Hematopoietic multipotent progenitor cell (in vitro differentiated cells): Measurements from ENCODE around the gene RCHY1. TPM values are rescaled to one million over a fixed set of nuclear protein-coding genes. Genes with fewer than 3 reads are reported as not detected.
"Not testable (repeated sequence)": the region's sequence is repeated elsewhere in the genome, so short reads cannot be mapped to it uniquely, and the experiment has no call there.

Source experiments
- DNase-seq, 3 donors: peaks; one replicate each; pipeline ENCODE4 v3.0.0-alpha.2; 2011 to 2015; ENCODE audit warnings: low read depth in 2 of 3, low spot score in 2 of 3
- total RNA-seq: library from RNA; depleted of rRNA; stranded (reverse); fragments of >200 nt; gene quantifications from one replicate; pipeline ENCODE4 v1.2.3, GENCODE V29; 2012

The RCHY1 gene
- total RNA-seq, 1 donor: 17.0 TPM

DNA sequence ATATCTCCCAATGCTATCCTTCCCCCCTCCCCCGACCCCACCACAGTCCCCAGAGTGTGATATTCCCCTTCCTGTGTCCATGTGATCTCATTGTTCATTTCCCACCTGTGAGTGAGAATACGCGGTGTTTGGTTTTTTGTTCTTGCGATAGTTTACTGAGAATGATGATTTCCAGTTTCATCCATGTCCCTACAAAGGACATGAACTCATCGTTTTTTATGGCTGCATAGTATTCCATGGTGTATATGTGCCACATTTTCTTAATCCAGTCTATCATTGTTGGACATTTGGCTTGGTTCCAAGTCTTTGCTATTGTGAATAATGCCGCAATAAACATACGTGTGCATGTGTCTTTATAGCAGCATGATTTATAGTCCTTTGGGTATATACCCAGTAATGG is 5.2 kb upstream of the RCHY1 start:
- not testable (repeated sequence) for DNase-seq

GRCh38 chr4:75516144-75516543 is 1.9 kb upstream of the RCHY1 start:
- DNase-seq: no peak

DNA sequence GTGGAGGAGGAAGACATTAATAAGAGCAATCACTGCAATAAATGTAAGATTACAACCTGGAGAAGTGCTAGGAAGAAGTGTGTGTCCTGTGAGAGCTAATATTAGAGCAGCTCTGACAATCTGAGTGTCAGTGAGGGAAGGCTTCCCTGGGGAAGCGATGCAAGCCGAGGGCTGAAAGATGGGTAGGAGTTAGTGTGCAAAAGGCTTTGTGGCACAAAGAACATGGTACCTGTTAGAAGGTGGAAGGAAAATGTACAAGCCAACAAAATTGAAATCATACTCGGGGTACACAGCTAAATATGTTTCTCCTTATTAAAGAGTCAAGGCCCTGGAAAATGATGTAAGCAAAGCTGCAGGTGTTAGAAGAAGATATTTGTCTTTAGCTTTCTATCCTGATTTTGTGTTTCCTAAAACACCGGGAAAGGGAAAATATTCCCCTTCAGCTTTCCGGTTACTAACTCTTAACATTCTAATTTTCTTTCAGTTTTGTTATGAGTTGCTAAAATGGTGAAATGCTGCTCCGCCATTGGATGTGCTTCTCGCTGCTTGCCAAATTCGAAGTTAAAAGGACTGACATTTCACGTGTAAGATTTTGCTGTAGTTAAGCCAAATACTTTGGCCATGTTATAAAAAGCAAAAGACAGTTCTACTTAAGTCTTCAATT is 878 bp upstream of the RCHY1 start:
- peak in 1 of 3 donors; percentile 4 for DNase-seq

DNA sequence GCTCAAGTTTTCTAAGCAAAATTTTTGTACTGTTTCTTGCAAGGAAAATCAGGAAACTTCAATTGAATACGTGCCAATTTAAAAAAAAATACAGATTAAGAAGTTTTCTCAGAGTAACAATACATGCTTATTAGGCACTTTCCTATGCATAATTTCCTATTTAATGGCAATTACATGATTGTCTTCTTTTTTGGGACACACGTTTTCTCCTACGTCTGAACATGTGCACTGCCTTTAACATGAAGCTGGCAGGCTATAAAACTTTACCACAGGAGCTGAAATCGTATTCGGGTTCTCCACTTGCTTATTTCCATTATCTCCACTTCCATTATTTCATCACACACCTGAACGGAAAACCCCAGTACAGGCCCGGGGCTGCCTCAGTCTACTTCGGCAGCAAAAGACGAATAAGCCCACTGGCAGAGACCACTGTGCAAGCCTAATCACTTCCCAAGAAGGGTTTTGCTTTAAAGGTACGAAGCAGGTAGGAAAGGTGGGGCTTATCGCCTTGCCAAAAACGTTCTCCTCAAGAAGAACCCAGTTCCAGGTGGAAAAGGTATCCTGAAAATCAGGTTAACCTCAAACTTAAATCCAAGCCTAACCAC is 575 bp downstream of the RCHY1 start:
- DNase-seq: no peak

DNA sequence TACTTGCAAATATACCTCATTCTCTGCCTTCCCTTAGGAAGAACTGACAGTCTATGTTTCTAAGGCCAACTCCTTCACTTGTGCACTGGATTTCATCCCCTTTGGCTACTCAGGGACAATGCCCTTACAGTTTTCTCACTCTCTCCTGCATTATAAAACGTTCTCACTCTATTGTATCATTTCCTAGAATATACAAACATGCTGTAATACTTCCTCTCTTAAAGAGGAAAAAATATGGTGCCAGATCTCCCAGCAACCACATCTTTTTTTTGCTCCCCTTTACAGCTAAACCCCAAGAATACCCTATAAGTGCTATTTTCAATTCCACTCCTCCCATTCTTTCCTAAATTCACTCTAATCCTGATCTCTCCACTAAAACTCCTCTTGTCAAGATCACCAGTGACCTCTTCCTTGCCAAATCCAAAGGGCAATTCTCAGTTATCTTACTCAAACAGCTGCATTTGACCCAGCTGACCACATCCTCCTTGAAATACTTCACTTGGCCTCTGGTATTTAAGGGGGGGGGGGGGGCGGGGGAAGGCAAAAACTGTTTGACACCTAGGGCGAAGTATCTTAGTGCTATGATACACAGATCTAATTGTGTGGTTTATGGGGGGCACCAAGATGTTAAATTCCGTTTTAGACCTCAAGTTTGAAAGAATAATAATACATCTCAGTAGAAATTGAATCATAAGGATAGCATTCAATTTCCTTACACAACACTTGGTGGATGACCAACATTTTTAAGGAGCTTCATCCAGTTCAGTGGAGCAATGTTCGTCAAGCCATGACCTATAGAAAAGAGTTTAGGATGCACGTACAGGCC is 1.6 kb downstream of the RCHY1 start:
- DNase-seq: peak in 2 of 3 donors; percentile 71 to 88

DNA sequence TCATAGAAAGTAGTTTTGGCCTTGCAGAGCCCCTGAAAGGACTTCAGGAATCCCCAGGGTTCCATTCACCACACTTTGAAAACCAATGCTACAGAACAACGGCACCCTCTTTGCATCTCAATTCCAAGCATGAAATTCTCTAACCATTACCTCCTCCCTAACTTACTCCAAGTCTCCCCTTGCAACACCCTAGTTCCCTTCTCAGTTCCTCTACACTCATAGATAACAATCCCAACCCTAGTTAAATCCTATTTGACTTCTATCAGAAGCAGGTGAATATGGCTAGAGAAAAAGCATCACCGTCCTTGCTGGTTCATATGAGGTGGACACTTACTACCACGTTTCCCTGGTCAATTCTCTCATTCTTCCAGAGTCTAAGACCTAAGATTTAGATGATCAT is 2.4 kb downstream of the RCHY1 start:
- no peak for DNase-seq

DNA sequence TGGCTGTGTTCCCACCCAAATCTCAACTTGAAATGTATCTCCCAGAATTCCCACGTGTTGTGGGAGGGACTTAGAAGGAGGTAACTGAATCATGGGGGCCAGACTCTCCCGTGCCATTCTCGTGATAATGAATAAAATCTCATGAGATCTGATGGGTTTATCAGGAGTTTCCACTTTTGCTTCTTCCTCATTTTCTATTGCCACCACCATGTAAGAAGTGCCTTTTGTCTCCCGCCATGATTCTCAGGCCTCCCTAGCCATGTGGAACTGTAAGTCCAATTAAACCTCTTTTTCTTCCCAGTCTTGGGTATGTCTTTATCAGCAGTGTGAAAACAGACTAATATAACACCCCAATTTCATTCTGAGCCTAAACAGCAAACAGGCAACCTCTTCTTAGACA is 4.6 kb downstream of the RCHY1 start:
- DNase-seq: not testable (repeated sequence)

DNA sequence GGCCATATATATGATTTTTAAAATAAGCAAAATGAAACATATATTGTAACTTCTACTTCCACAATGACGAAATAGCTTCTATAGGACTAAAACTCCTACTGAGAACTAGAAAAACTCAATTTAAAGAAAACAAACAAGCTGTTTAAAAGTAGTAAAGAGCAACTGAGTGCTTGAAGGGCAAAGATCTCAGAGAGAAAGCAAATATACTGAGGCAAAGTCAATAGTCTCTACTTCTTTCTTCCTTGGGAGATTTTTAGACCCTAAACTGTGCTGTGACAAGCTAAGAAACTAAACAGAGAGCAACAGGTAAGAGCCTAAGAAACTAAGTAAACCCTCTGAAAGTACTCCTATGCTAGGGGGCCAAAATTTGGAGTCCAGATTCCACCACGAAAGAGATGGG is 8.6 kb downstream of the RCHY1 start:
- DNase-seq: no peak

DNA sequence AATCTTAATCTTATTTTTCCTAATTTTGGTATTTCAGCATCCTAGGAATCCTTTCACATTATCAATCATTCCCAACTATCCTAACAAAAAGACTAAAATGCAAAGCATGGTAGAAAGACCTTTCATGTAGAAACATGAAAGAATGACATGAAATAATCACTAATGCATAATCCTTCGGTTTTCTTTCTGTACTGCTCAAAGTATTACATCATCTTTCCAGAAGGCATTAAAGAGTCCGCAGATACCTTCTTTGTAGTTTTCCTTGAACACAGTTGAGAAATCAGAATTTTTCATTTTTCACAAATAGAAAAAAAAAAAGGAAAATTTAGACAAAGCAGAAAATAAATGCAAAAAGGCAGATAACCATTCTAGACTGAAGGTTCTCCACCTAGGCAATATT is 11.5 kb downstream of the RCHY1 start:
- no peak for DNase-seq

- DNase-seq: no peak
Measured at GRCh38 chr4:75499900-75500299, 14.3 kb downstream of the RCHY1 start.

DNA sequence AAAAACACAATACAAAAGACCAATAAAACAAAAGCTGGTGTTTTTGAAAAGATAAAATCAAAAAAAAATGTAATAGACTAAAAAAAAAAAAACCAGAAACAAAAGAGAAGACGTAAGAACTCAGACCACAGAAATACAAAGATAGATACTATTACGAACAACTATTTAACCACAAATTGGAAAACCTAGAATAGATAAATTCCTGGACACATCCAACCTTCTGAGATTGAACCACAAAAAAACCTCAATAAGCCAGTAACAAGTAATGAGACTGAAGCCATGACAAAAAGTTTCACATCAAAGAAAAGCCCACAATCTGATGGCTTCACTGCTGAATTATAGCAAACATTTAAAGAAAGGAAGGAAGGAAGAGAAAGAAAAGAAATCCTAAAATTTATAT is 16.2 kb downstream of the RCHY1 start:
- no peak for DNase-seq

GRCh38 chr4:75497133-75497532 is 17.1 kb downstream of the RCHY1 start:
- DNase-seq: no peak

DNA sequence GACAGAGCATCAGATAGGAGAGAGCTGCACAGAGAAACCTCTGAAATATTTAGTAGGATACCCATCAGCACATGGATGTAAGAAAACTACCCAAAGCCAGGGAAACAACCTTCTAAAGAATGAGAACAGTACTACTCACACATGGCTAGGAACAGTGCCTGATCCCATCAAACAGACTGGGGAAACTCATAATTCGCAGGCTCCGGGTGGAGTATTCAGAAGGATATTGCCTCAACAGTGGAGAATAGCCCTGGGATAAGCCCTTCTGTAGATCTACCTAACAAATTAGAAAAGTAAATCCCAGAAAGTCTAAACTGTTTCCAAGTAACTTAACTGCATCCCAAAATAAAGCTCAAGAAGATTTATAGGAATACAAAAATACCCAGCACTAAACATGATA is 17.8 kb downstream of the RCHY1 start:
- DNase-seq: no peak

- peak in 1 of 3 donors; percentile 18 for DNase-seq
Measured at GRCh38 chr4:75495476-75495875, 18.7 kb downstream of the RCHY1 start.

GRCh38 chr4:75494563-75494962 is 19.6 kb downstream of the RCHY1 start:
- DNase-seq: no peak

DNA sequence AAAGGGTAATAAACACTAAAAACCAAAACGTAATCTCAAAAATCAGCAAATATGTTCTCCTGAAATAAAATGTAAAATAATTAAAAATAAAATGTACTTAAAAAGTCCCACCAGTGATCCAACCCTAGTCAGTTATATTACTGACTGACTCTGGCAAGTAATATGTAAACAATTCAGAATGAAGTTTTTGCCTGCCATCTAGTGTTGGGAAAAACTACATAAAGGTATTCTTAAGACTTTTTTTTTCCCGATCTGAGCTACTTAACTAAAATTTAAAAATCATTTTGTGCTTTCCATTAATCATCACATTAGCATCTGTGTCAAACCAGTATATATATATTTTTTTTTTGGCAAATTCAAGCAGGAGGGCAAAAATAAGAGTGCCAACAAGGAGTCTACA is 24.0 kb downstream of the RCHY1 start:
- DNase-seq: peak in 1 of 3 donors; percentile 33

GRCh38 chr4:75484190-75484589 is 30.0 kb downstream of the RCHY1 start:
- DNase-seq: no peak

GRCh38 chr4:75477201-75477600 is 37.0 kb downstream of the RCHY1 start:
- DNase-seq: no peak

GRCh38 chr4:75470738-75471137 is 43.5 kb downstream of the RCHY1 start:
- DNase-seq: no peak

- DNase-seq: no peak
Measured at GRCh38 chr4:75469896-75470295, 44.3 kb downstream of the RCHY1 start.

DNA sequence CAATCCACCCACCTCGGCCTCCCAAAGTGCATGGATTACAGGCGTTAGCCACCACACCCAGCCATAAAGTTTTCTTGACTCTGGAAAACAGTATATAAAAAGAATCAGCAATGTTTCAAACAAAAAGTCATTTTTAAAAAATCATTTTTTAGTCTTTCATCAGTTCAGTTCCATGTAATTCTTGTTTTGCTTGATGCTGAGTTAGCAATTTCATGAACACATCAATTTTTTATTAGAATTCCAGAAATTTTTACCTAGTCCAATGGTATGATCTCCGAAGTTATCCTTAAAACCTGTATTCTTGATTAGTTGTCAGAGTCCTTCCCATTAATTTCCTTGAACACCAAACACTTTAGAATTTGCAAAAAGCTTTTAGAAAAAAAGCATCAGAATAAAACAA is 56.8 kb downstream of the RCHY1 start:
- DNase-seq: no peak

DNA sequence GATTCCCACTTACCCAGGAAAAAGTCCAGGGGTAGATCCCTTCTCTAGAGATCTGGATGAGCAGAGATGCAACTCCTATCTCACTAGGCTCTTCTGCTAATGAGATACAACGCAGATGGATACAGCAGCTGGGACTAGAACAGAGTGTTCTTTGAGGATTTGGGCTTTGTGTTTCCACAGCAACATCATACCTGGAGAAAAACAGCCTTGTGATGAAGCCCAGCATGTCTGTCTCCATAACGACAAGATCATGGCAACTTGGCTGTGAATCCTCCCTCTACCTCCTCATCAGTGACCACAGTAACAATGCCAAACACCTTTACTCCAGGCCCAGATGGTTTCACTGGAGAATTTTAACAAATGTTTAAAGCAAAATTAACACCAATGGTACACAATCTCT is 80.1 kb downstream of the RCHY1 start:
- no peak for DNase-seq
